A673 (cell line): Measurements from ENCODE around the gene CNNM3. TPM values are rescaled to one million over a fixed set of nuclear protein-coding genes. Genes with fewer than 3 reads are reported as not detected.

Source experiments
- BruUV-seq: library from RNA; stranded (reverse); fragments of 400-500 nt; replicated peaks from 2 replicates; lab custom pipeline; 2021; lab: Mats Ljungman, UMichigan
- CTCF ChIA-PET: fragments of 300-600 bp; sonication (Branson Sonifier 250); formaldehyde crosslinking; loops from one replicate; lab custom pipeline; 2022; ENCODE audit warnings: antibody characterized with exemption; lab: Charles Lee
- POLR2A ChIA-PET: fragments of 300-600 bp; sonication (Branson Sonifier 250); formaldehyde crosslinking; loops from one replicate; lab custom pipeline; 2022; ENCODE audit warnings: antibody characterized with exemption; ENCODE audit not compliant: low non-redundant PET; lab: Charles Lee
- DNase-seq: peaks from one replicate; pipeline ENCODE4 v3.0.0-alpha.2; 2015; ENCODE audit warnings: low spot score
- H3K27ac ChIP-seq: fragments of 200-600 bp; sonication (generic); 2 replicates; pipeline ENCODE4 v1.5.1; 2016; ENCODE audit warnings: mixed run types, low read depth, mild to moderate bottlenecking, mixed read lengths, antibody characterized with exemption, low read length; ENCODE audit not compliant: poor library complexity, severe bottlenecking
- H3K27me3 ChIP-seq: fragments of 200-600 bp; sonication (generic); replicated peaks from 2 replicates; pipeline ENCODE4 v1.6.1; 2017; ENCODE audit warnings: mixed run types, low read depth, mild to moderate bottlenecking, mixed read lengths, antibody characterized with exemption, low read length; ENCODE audit not compliant: insufficient read depth, poor library complexity
- H3K36me3 ChIP-seq: fragments of 200-600 bp; sonication (generic); 2 replicates; pipeline ENCODE4 v1.6.1; 2016; ENCODE audit warnings: mixed run types, mild to moderate bottlenecking, mixed read lengths, antibody characterized with exemption, low read length; ENCODE audit not compliant: insufficient read depth, poor library complexity, severe bottlenecking
- H3K4me1 ChIP-seq: fragments of 200-600 bp; sonication (generic); 2 replicates; pipeline ENCODE4 v1.6.1; 2017; ENCODE audit warnings: mixed run types, mild to moderate bottlenecking, mixed read lengths, antibody characterized with exemption, low read length; ENCODE audit not compliant: insufficient read depth, poor library complexity, severe bottlenecking
- H3K4me3 ChIP-seq: fragments of 200-600 bp; sonication (generic); 2 replicates; pipeline ENCODE4 v1.5.1; 2016; ENCODE audit warnings: low read depth, mixed run types, mild to moderate bottlenecking, mixed read lengths, low read length; ENCODE audit not compliant: poor library complexity, severe bottlenecking
- H3K9me3 ChIP-seq: fragments of 200-600 bp; sonication (generic); 2 replicates; pipeline ENCODE4 v1.6.1; 2016; ENCODE audit warnings: mixed run types, low read depth, mild to moderate bottlenecking, mixed read lengths, antibody characterized with exemption, low read length; ENCODE audit not compliant: poor library complexity, severe bottlenecking
- CTCF ChIP-seq: fragments of 300-800, 200-600 bp; sonication (generic); conservative IDR thresholded peaks from 2 replicates; pipeline ENCODE4 v1.5.1; 2017; ENCODE audit warnings: low read depth, mild to moderate bottlenecking, antibody characterized with exemption, low read length, moderate library complexity, mixed read lengths
- EZH2 ChIP-seq: fragments of 200-600 bp; sonication (generic); IDR thresholded peaks from 2 replicates; pipeline ENCODE4 v1.6.1; 2017; ENCODE audit warnings: borderline replicate concordance, low read depth, mild to moderate bottlenecking, mixed read lengths, antibody characterized with exemption, low read length; ENCODE audit not compliant: poor library complexity, severe bottlenecking
- intact Hi-C: fragments of 100-400 bp; cut with micrococcal nuclease; formaldehyde crosslinking; loops from one replicate; pipeline ENCODE4 v1.10.0; 2022; ENCODE audit not compliant: unreplicated experiment
- total RNA-seq: library from RNA; stranded (reverse); gene quantifications from 2 replicates; pipeline ENCODE4 v1.2.3, GENCODE V29; 2021

The CNNM3 gene
- total RNA-seq, 1 experiment from 2014 or later = 20.9 TPM

- intact Hi-C loops = no loop called here
- Histone ChIP-seq H3K36me3 (no peaks in the 10 kb centered on the region), H3K27me3 (no peaks in the 10 kb centered on the region), H3K9me3 (no peaks in the 10 kb centered on the region), H3K27ac (no peak overlapping the region), H3K4me3 (no peak overlapping the region), H3K4me1 (no peaks in the 10 kb centered on the region)
- no TSS peak for BruUV-seq
- POLR2A ChIA-PET = no interaction called here
- TF ChIP-seq EZH2 (no peak), CTCF (no peak)
- CTCF ChIA-PET = interaction anchor here (0.5 kb wide), 1 partner anchor 310 kb away, joined by 4 read pairs; no protein-coding TSS in a partner anchor
- DNase-seq = no peak
Measured at GRCh38 chr2:96797066-96797625, 18.9 kb upstream of the CNNM3 start.

DNA sequence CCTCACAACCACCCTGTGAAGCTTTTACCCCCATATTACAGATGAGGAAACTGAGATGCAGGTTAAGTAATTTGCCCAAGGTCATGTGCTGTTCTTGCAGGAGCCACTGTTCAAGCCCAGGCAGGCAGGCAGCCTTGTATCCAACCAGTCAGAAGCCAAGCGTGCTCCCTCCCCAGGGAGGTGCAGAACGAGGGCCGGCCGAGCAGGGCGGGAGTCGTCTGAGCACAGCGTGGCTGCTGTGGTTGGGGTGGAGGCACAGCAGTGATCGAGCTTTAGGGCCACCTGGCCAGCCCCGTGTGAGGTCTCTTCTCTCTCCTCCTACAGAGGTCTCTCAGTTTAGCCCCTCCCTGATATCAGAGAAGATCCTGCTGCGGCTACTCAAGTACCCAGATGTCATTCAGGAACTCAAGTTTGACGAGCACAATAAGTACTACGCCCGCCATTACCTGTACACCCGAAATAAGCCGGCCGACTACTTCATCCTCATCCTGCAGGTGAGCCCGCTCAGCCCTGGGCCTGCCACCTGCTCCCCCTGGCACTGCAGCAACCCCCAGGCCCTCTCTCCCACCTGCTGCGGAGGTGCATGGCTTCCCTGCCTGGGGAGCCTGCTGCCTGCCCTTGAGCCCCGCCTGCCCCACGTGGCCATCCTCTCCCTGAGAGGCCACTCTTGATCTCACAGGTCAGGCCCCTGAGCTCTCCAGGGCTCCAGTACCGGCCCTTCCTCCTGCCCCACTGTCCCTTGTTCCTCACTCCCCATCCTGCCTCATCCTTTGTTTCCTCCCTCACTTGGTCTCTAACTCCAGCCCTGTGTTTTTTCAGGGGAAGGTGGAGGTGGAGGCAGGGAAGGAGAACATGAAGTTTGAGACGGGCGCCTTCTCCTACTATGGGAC lies 17.1 kb upstream of the CNNM3 start:
- Histone ChIP-seq H3K36me3 (no peaks in the 10 kb centered on the region), H3K9me3 (no peaks in the 10 kb centered on the region), H3K27ac (no peak overlapping the region), H3K4me3 (no peak overlapping the region), H3K4me1 (no peaks in the 10 kb centered on the region), H3K27me3 (no peaks in the 10 kb centered on the region)
- CTCF ChIA-PET = no interaction called here
- DNase-seq = no peak
- intact Hi-C loops = no loop called here
- TF ChIP-seq EZH2 (no peak), CTCF (no peak)
- POLR2A ChIA-PET = interaction anchor here (0.6 kb wide), 1 partner anchor 25 kb away, joined by 4 read pairs; no protein-coding TSS in a partner anchor
- no TSS peak for BruUV-seq

DNA sequence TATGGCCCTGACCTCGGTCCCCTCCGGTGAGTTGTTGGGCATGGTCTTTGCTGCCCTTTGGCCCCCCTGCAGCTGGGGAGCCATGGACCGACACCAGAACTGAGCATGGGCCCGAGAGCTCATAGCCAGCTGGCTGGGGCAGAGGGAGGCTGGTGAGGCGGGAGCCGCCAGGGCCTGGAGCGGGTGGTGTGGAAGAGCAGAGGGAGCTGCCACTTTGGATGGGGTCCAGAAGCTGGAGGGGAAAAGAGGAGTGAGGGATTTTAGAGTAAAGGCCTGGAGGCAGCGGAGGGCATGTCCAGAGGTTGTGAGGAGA lies 16.5 kb upstream of the CNNM3 start:
- Histone ChIP-seq H3K27me3 (no peaks in the 10 kb centered on the region), H3K36me3 (no peaks in the 10 kb centered on the region), H3K9me3 (no peaks in the 10 kb centered on the region), H3K4me3 (no peak overlapping the region), H3K4me1 (no peaks in the 10 kb centered on the region), H3K27ac (no peak overlapping the region)
- POLR2A ChIA-PET = no interaction called here
- TF ChIP-seq CTCF (no peak), EZH2 (no peak)
- BruUV-seq = no TSS peak
- intact Hi-C loops = no loop called here
- CTCF ChIA-PET = no interaction called here
- no peak for DNase-seq
